ENCODE measurements around the gene ZNF366. TPM values are rescaled to one million over a fixed set of nuclear protein-coding genes. Genes with fewer than 3 reads are reported as not detected.

The ZNF366 gene
- total RNA-seq, 2 donors from 2014 or later: not detected

GRCh38 chr5:72470826-72471225 lies 36.4 kb downstream of the ZNF366 start:
- 95% methylated on average over 2 of the region's 2 CpGs; no CpG with 5 or more reads in 1 of the 2 experiments for WGBS, 2 experiments (ENCODE audit: insufficient coverage in 1 of 2, insufficient read length in 1 of 2)
- DNase-seq: no peak
- Histone ChIP-seq H3K27me3 (ENCODE audit: control insufficient read depth, insufficient read depth, low read length, poor library complexity, severe bottlenecking) (no peaks in the 10 kb centered on the region), H3K4me3 (ENCODE audit: low read length) (no peak overlapping the region), H3K4me1 (ENCODE audit: control insufficient read depth, insufficient read depth, low read length) (no peaks in the 10 kb centered on the region), H3K9me3 (ENCODE audit: control insufficient read depth, low read length) (no peaks in the 10 kb centered on the region), H3K27ac (ENCODE audit: low read depth, low read length) (no peak overlapping the region), H3K36me3 (ENCODE audit: control insufficient read depth, insufficient read depth, low read length) (no peaks in the 10 kb centered on the region), H3K9ac (ENCODE audit: extremely low read depth, low read length, poor library complexity, severe bottlenecking) (no peak overlapping the region)
- Mint-ChIP-seq H3K9me3 (no peaks in the 10 kb centered on the region), H3K27me3 (ENCODE audit: insufficient read depth) (peaks cover 7% of the 10 kb centered on the region), H3K27ac (no peak overlapping the region), H3K36me3 (ENCODE audit: low read depth) (no peaks in the 10 kb centered on the region), H3K4me1 (peaks cover 4% of the 10 kb centered on the region), H3K4me3 (no peak overlapping the region)
- TF ChIP-seq CTCF (conservative IDR thresholded peaks at IDR 0.05): no peak

GRCh38 chr5:72468606-72469005 lies 38.6 kb downstream of the ZNF366 start:
- DNase-seq: no peak
- H3K4me3 Mint-ChIP-seq: no peak overlapping the region
- H3K9ac ChIP-seq (ENCODE audit: extremely low read depth, low read length, poor library complexity, severe bottlenecking): no peak overlapping the region
- no peaks in the 10 kb centered on the region for H3K4me1 ChIP-seq (ENCODE audit: control insufficient read depth, insufficient read depth, low read length)
- 100% methylated on average over 1 of the region's 1 CpG; no CpG with 5 or more reads in 1 of the 2 experiments for WGBS, 2 experiments (ENCODE audit: insufficient coverage in 1 of 2, insufficient read length in 1 of 2)
- H3K4me1 Mint-ChIP-seq: peaks cover 7% of the 10 kb centered on the region
- H3K27me3 Mint-ChIP-seq (ENCODE audit: insufficient read depth): peaks cover 5% of the 10 kb centered on the region
- TF ChIP-seq CTCF (conservative IDR thresholded peaks at IDR 0.05): no peak
- H3K9me3 Mint-ChIP-seq: no peaks in the 10 kb centered on the region
- H3K4me3 ChIP-seq (ENCODE audit: low read length): no peak overlapping the region
- H3K36me3 Mint-ChIP-seq (ENCODE audit: low read depth): no peaks in the 10 kb centered on the region
- no peaks in the 10 kb centered on the region for H3K27me3 ChIP-seq (ENCODE audit: control insufficient read depth, insufficient read depth, low read length, poor library complexity, severe bottlenecking)
- no peaks in the 10 kb centered on the region for H3K36me3 ChIP-seq (ENCODE audit: control insufficient read depth, insufficient read depth, low read length)
- no peaks in the 10 kb centered on the region for H3K9me3 ChIP-seq (ENCODE audit: control insufficient read depth, low read length)
- no peak overlapping the region for H3K27ac Mint-ChIP-seq
- no peak overlapping the region for H3K27ac ChIP-seq (ENCODE audit: low read depth, low read length)

- H3K27me3 Mint-ChIP-seq (ENCODE audit: insufficient read depth): peaks cover 5% of the 10 kb centered on the region
- H3K27ac Mint-ChIP-seq: no peak overlapping the region
- no peak overlapping the region for H3K27ac ChIP-seq (ENCODE audit: low read depth, low read length)
- DNase-seq: no peak
- no peaks in the 10 kb centered on the region for H3K36me3 Mint-ChIP-seq (ENCODE audit: low read depth)
- WGBS, 2 experiments (ENCODE audit: insufficient coverage in 1 of 2, insufficient read length in 1 of 2): 93 to 100% methylated on average over 3 to 5 of the region's 5 CpGs
- H3K4me3 ChIP-seq (ENCODE audit: low read length): no peak overlapping the region
- no peaks in the 10 kb centered on the region for H3K27me3 ChIP-seq (ENCODE audit: control insufficient read depth, insufficient read depth, low read length, poor library complexity, severe bottlenecking)
- no peaks in the 10 kb centered on the region for H3K9me3 ChIP-seq (ENCODE audit: control insufficient read depth, low read length)
- no peaks in the 10 kb centered on the region for H3K4me1 ChIP-seq (ENCODE audit: control insufficient read depth, insufficient read depth, low read length)
- H3K36me3 ChIP-seq (ENCODE audit: control insufficient read depth, insufficient read depth, low read length): no peaks in the 10 kb centered on the region
- H3K4me3 Mint-ChIP-seq: no peak overlapping the region
- H3K9me3 Mint-ChIP-seq: no peaks in the 10 kb centered on the region
- no peak for TF ChIP-seq CTCF (conservative IDR thresholded peaks at IDR 0.05)
- no peak overlapping the region for H3K9ac ChIP-seq (ENCODE audit: extremely low read depth, low read length, poor library complexity, severe bottlenecking)
- H3K4me1 Mint-ChIP-seq: peaks cover 7% of the 10 kb centered on the region
Measured at GRCh38 chr5:72468024-72468423, 39.2 kb downstream of the ZNF366 start.

Data from endodermal cell (in vitro differentiated cells).